Vagina (tissue), 2 donors: ENCODE measurements around the gene CAMKK1. TPM values are rescaled to one million over a fixed set of nuclear protein-coding genes. Genes with fewer than 3 reads are reported as not detected.

Experiments
- DNase-seq, 2 donors: peaks; one replicate each; pipeline ENCODE4 v3.0.0-alpha.2; 2017; ENCODE audit errors: extremely low spot score in 2 of 2
- H3K27ac ChIP-seq: fragments of 200-600 bp; sonication (generic); one replicate; pipeline ENCODE4 v1.5.1; 2019
- H3K27me3 ChIP-seq: fragments of 200-600 bp; sonication (generic); one replicate; pipeline ENCODE4 v1.5.1; 2019
- H3K36me3 ChIP-seq, 2 donors: fragments of 200-600 bp; sonication (generic); one replicate each; pipeline ENCODE4 v1.5.1; 2017 to 2019
- H3K4me1 ChIP-seq: fragments of 200-600 bp; sonication (generic); one replicate; pipeline ENCODE4 v1.5.1; 2019
- H3K4me3 ChIP-seq, 2 donors: fragments of 200-600 bp; sonication (generic); 1 replicate in 1 of 2; 2 replicates in 1 of 2; pipeline ENCODE4 v1.5.1; 2016 to 2019
- H3K9me3 ChIP-seq: fragments of 200-600 bp; sonication (generic); one replicate; pipeline ENCODE4 v1.5.1; 2019
- CTCF ChIP-seq, 3 experiments: fragments of 450-650 bp in 2 of 3; fragments of 200-600 bp in 1 of 3; sonication (generic) in 1 of 3; IDR thresholded peaks; one replicate each; pipeline ENCODE4 v1.5.1; 2017 to 2019; ENCODE audit warnings: antibody characterized with exemption in 3 of 3, mild to moderate bottlenecking in 2 of 3, moderate library complexity in 2 of 3
- POLR2A ChIP-seq, 2 donors: fragments of 450-650 bp; IDR thresholded peaks; one replicate each; pipeline ENCODE4 v1.6.1; 2017; ENCODE audit warnings: antibody characterized with exemption in 2 of 2, mild to moderate bottlenecking in 2 of 2, moderate library complexity in 2 of 2
- POLR2AphosphoS5 ChIP-seq, 2 donors: sonication (generic); formaldehyde crosslinking; IDR thresholded peaks; one replicate each; pipeline ENCODE4 v1.9.0; 2017; ENCODE audit warnings: antibody characterized with exemption in 2 of 2, mild to moderate bottlenecking in 2 of 2, low read depth in 1 of 2; ENCODE audit not compliant: insufficient read depth in 1 of 2
- intact Hi-C: fragments of 100-400 bp; cut with DNase I; formaldehyde crosslinking; loops from one replicate; pipeline ENCODE4 v1.15.1; 2023
- total RNA-seq: library from RNA; depleted of rRNA; stranded (reverse); fragments of >200 nt; gene quantifications from one replicate; pipeline ENCODE4 v1.2.3, GENCODE V29; 2016

CAMKK1 gene
- total RNA-seq, 1 donor from 2014 or later = 12.0 TPM

- no peak overlapping the region for H3K4me3 ChIP-seq
- no peaks in the 10 kb centered on the region for H3K36me3 ChIP-seq
- TF ChIP-seq CTCF (IDR thresholded peaks at IDR 0.05) (no peak), POLR2A (IDR thresholded peaks at IDR 0.05) (no peak), POLR2AphosphoS5 (IDR thresholded peaks at IDR 0.05; ENCODE audit: insufficient read depth in 1 of 2, low read depth in 1 of 2) (no peak)
- no peaks in the 10 kb centered on the region for H3K9me3 ChIP-seq
- H3K27ac ChIP-seq = no peak overlapping the region
- no peak for DNase-seq
- H3K4me1 ChIP-seq = peaks cover 12% of the 10 kb centered on the region
- H3K27me3 ChIP-seq = no peaks in the 10 kb centered on the region
- intact Hi-C loops = no loop called here
Measured at GRCh38 chr17:3909257-3909656, 16.4 kb upstream of the CAMKK1 start.

- DNase-seq = no peak
- no peaks in the 10 kb centered on the region for H3K36me3 ChIP-seq
- H3K27ac ChIP-seq = no peak overlapping the region
- H3K9me3 ChIP-seq = no peaks in the 10 kb centered on the region
- intact Hi-C loops = no loop called here
- no peak overlapping the region for H3K4me3 ChIP-seq
- TF ChIP-seq POLR2A (IDR thresholded peaks at IDR 0.05) (no peak), CTCF (IDR thresholded peaks at IDR 0.05) (no peak), POLR2AphosphoS5 (IDR thresholded peaks at IDR 0.05; ENCODE audit: insufficient read depth in 1 of 2, low read depth in 1 of 2) (no peak)
- H3K27me3 ChIP-seq = no peaks in the 10 kb centered on the region
- H3K4me1 ChIP-seq = peaks cover 5% of the 10 kb centered on the region
Measured at GRCh38 chr17:3907483-3908216, 14.8 kb upstream of the CAMKK1 start.

- Histone ChIP-seq H3K4me3 (no peak overlapping the region), H3K27me3 (no peaks in the 10 kb centered on the region), H3K4me1 (peaks cover 5% of the 10 kb centered on the region), H3K36me3 (no peaks in the 10 kb centered on the region), H3K9me3 (no peaks in the 10 kb centered on the region), H3K27ac (no peak overlapping the region)
- TF ChIP-seq CTCF (IDR thresholded peaks at IDR 0.05) (no peak), POLR2A (IDR thresholded peaks at IDR 0.05) (no peak), POLR2AphosphoS5 (IDR thresholded peaks at IDR 0.05; ENCODE audit: insufficient read depth in 1 of 2, low read depth in 1 of 2) (no peak)
- no peak for DNase-seq
- intact Hi-C loops = no loop called here
Measured at GRCh38 chr17:3906881-3907280, 14.0 kb upstream of the CAMKK1 start.

GRCh38 chr17:3905017-3905520 lies 12.2 kb upstream of the CAMKK1 start:
- Histone ChIP-seq H3K27me3 (no peaks in the 10 kb centered on the region), H3K27ac (no peak overlapping the region), H3K36me3 (no peaks in the 10 kb centered on the region), H3K4me1 (no peaks in the 10 kb centered on the region), H3K4me3 (no peak overlapping the region), H3K9me3 (no peaks in the 10 kb centered on the region)
- DNase-seq = no peak
- TF ChIP-seq CTCF (IDR thresholded peaks at IDR 0.05) = no peak
- intact Hi-C loops = no loop called here

GRCh38 chr17:3904501-3904900 lies 11.6 kb upstream of the CAMKK1 start:
- Histone ChIP-seq H3K27ac (no peak overlapping the region), H3K4me3 (no peak overlapping the region), H3K9me3 (no peaks in the 10 kb centered on the region), H3K36me3 (no peaks in the 10 kb centered on the region), H3K4me1 (no peaks in the 10 kb centered on the region), H3K27me3 (no peaks in the 10 kb centered on the region)
- intact Hi-C loops = no loop called here
- DNase-seq = no peak
- TF ChIP-seq POLR2A (IDR thresholded peaks at IDR 0.05) (no peak), POLR2AphosphoS5 (IDR thresholded peaks at IDR 0.05; ENCODE audit: insufficient read depth in 1 of 2, low read depth in 1 of 2) (no peak), CTCF (IDR thresholded peaks at IDR 0.05) (no peak)
